RWPE2 (cell line): ENCODE data around the gene P2RY14.
"Not testable (repeated sequence)": the region's sequence is repeated elsewhere in the genome, so short reads cannot be mapped to it uniquely, and the experiment has no call there.

ENCODE experiments used
- ATAC-seq: fragments of 200-7000 bp; cut with Tn5 transposase; 3 replicates; pipeline ENCODE4 v1.9.1; 2021; ENCODE audit warnings: low read depth
- DNase-seq: peaks from one replicate; pipeline ENCODE4 v3.0.0-alpha.2; 2020; ENCODE audit warnings: low spot score
- H3K27ac ChIP-seq: fragments of 450-650 bp; 2 replicates; pipeline ENCODE4 v1.5.1; 2017; ENCODE audit warnings: mild to moderate bottlenecking; ENCODE audit not compliant: poor library complexity, severe bottlenecking
- H3K27me3 ChIP-seq: fragments of 250-450 bp; sonication (Bioruptor Pico); 2 replicates; pipeline ENCODE4 v1.5.1; 2021; ENCODE audit warnings: mild to moderate bottlenecking, moderate library complexity; ENCODE audit not compliant: insufficient read depth, poor library complexity, severe bottlenecking
- H3K36me3 ChIP-seq: fragments of 250-450 bp; sonication (Bioruptor Pico); 2 replicates; pipeline ENCODE4 v1.5.1; 2020; ENCODE audit warnings: low read depth, mild to moderate bottlenecking, moderate library complexity
- H3K4me1 ChIP-seq: fragments of 250-450 bp; sonication (Bioruptor Pico); 2 replicates; pipeline ENCODE4 v1.5.1; 2021; ENCODE audit warnings: mild to moderate bottlenecking, moderate library complexity; ENCODE audit not compliant: insufficient read depth, poor library complexity, severe bottlenecking
- H3K4me3 ChIP-seq: fragments of 250-450 bp; sonication (Bioruptor Pico); 2 replicates; pipeline ENCODE4 v1.5.1; 2021; ENCODE audit warnings: mild to moderate bottlenecking, moderate library complexity; ENCODE audit not compliant: severe bottlenecking
- H3K9me3 ChIP-seq: fragments of 250-450 bp; sonication (Bioruptor Pico); 2 replicates; pipeline ENCODE4 v1.5.1; 2021; ENCODE audit warnings: mild to moderate bottlenecking, moderate library complexity; ENCODE audit not compliant: severe bottlenecking
- TF ChIP-seq, protein P1 (sequence below): fragments of 450-650 bp; IDR thresholded peaks from one replicate; pipeline ENCODE4 v1.5.1; 2017; ENCODE audit warnings: mild to moderate bottlenecking, moderate library complexity; ENCODE audit not compliant: poor library complexity, severe bottlenecking

P2RY14 gene

DNA sequence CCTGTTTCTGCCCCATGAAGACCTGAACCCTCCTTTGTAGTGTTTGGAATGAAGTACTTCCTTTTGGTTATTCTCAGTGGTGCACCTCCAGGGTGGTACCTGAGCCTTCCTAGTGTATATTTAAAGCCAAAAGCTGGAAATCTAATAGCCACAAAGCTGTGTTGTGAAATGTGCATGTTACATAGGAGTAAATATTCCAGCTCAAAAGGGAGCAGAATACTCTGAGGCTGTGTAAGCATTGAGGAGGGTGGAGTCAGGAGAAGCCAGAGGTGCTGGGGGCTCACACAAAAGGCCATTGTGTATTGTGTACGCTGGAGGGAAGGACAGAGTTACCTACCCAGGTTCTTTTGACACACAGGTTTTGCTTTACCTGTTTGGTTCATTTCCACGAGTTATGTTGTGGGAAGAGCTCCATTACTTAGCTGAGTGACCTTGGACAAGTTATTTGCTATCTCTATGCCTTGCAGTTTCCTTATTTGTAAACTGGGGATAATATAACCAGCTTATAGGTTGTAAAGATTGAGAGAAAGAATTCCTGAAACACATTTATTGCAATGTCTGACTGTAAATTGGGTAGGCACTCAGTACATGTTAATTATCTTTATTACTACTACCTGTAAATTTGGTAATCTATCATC is 100.0 kb downstream of the P2RY14 start:
- Histone ChIP-seq H3K4me1 (no peaks in the 10 kb centered on the region), H3K27me3 (no peaks in the 10 kb centered on the region), H3K4me3 (no peak overlapping the region), H3K36me3 (no peaks in the 10 kb centered on the region), H3K27ac (no peak overlapping the region), H3K9me3 (no peaks in the 10 kb centered on the region)
- DNase-seq (no peak), ATAC-seq (no peak)
- TF ChIP-seq, protein P1, sequence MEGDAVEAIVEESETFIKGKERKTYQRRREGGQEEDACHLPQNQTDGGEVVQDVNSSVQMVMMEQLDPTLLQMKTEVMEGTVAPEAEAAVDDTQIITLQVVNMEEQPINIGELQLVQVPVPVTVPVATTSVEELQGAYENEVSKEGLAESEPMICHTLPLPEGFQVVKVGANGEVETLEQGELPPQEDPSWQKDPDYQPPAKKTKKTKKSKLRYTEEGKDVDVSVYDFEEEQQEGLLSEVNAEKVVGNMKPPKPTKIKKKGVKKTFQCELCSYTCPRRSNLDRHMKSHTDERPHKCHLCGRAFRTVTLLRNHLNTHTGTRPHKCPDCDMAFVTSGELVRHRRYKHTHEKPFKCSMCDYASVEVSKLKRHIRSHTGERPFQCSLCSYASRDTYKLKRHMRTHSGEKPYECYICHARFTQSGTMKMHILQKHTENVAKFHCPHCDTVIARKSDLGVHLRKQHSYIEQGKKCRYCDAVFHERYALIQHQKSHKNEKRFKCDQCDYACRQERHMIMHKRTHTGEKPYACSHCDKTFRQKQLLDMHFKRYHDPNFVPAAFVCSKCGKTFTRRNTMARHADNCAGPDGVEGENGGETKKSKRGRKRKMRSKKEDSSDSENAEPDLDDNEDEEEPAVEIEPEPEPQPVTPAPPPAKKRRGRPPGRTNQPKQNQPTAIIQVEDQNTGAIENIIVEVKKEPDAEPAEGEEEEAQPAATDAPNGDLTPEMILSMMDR, result no peak

DNA sequence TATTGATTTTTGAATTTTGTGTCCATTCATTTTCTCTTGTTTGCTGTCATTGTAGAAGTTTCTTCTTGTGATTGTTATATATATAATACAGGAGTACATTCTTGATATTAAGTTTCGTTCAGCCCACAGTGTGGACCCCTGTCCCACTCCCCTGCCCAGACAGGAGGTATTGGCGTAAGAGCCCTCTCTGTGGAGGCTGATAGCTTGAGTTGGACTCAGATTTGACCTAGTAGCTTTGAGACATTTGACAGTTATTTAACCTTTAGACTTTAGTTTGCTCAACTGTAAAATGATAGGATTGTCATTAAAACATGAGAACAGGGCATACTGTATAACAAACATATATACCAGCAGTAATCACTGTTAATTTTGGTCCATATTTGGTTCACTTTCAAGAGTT is 102.4 kb downstream of the P2RY14 start:
- no peaks in the 10 kb centered on the region for H3K27me3 ChIP-seq
- no peak for DNase-seq
- no peaks in the 10 kb centered on the region for H3K4me1 ChIP-seq
- no peak overlapping the region for H3K27ac ChIP-seq
- H3K9me3 ChIP-seq, result no peaks in the 10 kb centered on the region
- no peaks in the 10 kb centered on the region for H3K36me3 ChIP-seq
- ATAC-seq, result no peak
- TF ChIP-seq, protein P1, result no peak
- no peak overlapping the region for H3K4me3 ChIP-seq

DNA sequence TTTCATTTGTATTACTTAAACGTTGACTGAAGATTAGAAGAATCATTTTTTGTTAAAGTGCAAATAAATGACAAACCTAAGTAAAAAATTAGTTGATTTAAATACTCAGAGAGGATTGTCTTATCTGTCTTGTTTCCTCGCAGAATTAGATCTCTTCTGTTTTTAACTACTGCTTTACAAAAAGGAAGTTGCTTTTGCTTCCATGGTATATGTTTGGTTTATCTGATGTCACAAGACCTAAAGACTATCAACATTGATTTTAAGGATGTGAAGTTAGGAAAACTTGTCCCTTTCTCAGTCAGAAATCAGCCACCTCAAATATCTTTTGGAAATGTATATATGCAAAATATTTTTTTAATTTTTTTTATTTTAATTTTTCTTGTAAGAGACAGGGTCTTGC is 104.0 kb downstream of the P2RY14 start:
- TF ChIP-seq, protein P1, result no peak
- H3K4me1 ChIP-seq, result no peaks in the 10 kb centered on the region
- ATAC-seq, result no peak

DNA sequence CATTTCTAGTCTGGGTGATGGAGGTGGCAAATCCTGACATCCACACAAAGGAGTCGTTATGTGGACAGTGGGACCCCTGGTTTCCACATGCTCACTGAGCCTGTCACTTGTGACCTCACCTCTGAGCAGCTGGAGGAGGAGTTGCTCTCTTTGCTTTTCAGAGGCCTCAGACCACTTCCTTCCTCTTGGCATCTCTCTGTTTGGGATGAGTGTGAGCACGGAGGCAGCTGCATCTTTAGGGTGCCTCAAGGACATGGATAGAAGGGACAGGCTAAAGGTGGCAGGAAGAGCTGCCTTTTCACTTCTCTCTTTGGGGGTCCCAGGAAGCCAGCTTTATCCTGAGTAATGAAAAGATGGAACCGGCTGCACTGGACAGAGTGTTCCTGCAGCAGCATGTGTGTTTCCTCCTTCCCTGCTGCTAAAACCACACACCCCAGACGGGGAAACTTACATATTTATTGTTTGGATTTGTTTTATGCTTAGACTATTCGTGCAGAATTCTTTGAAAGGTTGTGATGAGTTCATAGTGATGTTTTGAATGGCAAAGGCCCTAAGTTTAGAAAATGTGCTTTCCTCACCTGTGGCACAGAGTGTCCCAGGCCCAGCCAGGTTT is 107.1 kb downstream of the P2RY14 start:
- Histone ChIP-seq H3K4me3 (no peak overlapping the region), H3K9me3 (no peaks in the 10 kb centered on the region), H3K27me3 (no peaks in the 10 kb centered on the region), H3K27ac (no peak overlapping the region), H3K36me3 (no peaks in the 10 kb centered on the region), H3K4me1 (no peaks in the 10 kb centered on the region)
- ATAC-seq (no peak), DNase-seq (no peak)
- TF ChIP-seq, protein P1, result no peak

More for the DNA sequence above, 104.0 kb downstream of the P2RY14 start:
- Histone ChIP-seq H3K27ac (no peak overlapping the region), H3K27me3 (no peaks in the 10 kb centered on the region), H3K9me3 (no peaks in the 10 kb centered on the region), H3K36me3 (no peaks in the 10 kb centered on the region), H3K4me3 (no peak overlapping the region)
- no peak for DNase-seq

DNA sequence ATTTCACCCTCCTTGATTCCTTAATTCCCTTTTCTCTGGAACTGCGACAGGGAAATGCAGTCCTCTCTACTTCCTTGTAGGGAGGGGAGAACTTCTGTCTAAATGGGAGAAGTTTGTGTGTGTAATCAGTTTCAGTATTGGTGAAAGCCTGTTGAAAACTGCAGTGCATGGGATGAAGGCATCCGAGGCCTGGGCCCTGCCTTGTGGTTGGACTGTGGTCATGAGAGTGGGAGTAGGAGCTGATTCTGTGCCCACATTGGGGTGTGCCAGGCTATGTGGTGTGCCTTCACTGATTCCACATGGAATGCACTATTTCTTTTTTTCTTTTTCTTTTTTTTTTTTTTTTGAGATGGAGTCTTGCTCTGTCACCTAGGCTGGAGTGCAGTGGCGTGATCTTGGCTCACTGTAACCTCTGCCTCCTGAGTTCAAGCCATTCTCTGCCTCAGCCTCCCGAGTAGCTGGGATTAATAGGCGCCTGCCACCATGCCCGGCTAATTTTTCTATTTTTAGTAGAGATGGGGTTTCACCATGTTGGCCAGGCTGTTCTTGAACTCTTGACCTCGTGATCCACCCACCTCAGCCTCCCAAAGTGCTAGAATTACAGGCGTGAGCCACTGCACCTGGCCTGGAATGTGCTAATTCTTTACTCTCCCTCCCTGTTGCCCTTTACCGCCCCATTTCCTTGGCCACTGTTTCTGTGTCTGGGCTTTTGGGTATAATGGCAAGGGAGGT is 108.2 kb downstream of the P2RY14 start:
- DNase-seq, H3K36me3 ChIP-seq, H3K4me1 ChIP-seq, H3K9me3 ChIP-seq, H3K27me3 ChIP-seq, H3K4me3 ChIP-seq, H3K27ac ChIP-seq, ATAC-seq: not testable (repeated sequence)
